Renal cortical epithelial cell (primary cell): ENCODE results near the gene SIGLEC10. TPM values are rescaled to one million over a fixed set of nuclear protein-coding genes. Genes with fewer than 3 reads are reported as not detected.
"Not testable (repeated sequence)": the region's sequence is repeated elsewhere in the genome, so short reads cannot be mapped to it uniquely, and the experiment has no call there.

Experiments
- DNase-seq: peaks from one replicate; pipeline ENCODE4 v3.0.0-alpha.2; 2011; ENCODE audit warnings: low read depth
- total RNA-seq: library from RNA; depleted of rRNA; stranded (reverse); fragments of >200 nt; gene quantifications from 2 replicates; pipeline ENCODE4 v1.2.3, GENCODE V29; 2014

The SIGLEC10 gene, protein sequence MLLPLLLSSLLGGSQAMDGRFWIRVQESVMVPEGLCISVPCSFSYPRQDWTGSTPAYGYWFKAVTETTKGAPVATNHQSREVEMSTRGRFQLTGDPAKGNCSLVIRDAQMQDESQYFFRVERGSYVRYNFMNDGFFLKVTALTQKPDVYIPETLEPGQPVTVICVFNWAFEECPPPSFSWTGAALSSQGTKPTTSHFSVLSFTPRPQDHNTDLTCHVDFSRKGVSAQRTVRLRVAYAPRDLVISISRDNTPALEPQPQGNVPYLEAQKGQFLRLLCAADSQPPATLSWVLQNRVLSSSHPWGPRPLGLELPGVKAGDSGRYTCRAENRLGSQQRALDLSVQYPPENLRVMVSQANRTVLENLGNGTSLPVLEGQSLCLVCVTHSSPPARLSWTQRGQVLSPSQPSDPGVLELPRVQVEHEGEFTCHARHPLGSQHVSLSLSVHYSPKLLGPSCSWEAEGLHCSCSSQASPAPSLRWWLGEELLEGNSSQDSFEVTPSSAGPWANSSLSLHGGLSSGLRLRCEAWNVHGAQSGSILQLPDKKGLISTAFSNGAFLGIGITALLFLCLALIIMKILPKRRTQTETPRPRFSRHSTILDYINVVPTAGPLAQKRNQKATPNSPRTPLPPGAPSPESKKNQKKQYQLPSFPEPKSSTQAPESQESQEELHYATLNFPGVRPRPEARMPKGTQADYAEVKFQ
- total RNA-seq = not detected in 2 replicates

- DNase-seq = no peak
These were observed at the start of gene SIGLEC10 for GRCh38 chr19:51417107-51417809. TSS of gene SIGLEC10 (minus strand) at chr19:51417642. CDS start at chr19:51417581, 61 bp downstream.

- no peak for DNase-seq
These were observed 49.3 kb upstream of the SIGLEC10 start for GRCh38 chr19:51466723-51467122.

DNA sequence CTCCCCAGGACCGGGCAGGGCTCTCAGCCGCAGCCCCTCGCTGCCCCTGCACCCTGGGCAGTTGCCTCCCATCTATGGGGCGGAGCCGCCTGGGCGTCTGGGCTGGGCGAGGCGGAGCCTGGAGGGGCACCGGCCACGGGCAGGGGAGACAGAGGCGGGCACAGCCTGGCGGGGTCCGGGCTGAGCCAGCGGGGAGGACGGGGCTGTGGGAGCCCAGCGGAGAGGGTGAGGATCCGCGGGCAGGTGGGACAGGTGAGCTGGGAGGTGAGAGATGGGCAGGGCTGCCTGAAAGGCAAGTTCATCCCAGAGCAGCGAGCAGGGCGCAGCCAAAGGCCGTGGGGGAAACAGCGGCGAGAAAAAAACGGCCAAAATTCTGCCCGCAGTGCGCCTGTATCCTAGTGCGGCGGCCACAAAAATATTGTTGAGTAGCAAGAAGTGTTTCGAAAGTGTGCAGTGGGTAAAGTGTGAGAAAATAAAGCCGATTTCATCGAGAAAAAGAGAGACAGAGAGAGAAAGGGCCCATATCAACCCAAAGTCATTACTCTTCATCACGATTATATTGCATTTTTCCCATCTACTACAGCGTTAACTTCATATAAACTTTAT lies 46.6 kb upstream of the SIGLEC10 start:
- DNase-seq = not testable (repeated sequence)

- DNase-seq = no peak
These were observed 45.2 kb upstream of the SIGLEC10 start for GRCh38 chr19:51462681-51463080.

DNA sequence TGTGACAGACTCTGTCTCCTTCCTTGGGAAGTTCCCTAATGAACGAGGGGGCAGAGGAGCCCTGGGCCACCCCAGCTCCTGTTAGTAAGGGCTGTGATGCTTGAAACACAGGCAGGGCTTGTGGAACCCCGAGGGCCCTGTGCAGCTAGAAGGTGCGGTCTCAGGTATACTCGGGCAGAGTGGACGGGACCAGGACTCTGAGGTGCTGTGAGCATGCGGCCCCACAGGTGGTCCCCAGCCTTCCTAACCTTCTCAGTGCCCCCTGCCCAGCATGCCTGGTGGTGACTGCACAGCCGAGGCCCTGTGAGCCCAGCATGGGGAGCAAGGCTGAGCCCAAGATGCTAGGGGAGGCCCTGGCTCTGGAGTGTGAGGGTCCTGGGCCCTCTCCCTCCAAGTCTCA lies 44.8 kb upstream of the SIGLEC10 start:
- DNase-seq = no peak

DNA sequence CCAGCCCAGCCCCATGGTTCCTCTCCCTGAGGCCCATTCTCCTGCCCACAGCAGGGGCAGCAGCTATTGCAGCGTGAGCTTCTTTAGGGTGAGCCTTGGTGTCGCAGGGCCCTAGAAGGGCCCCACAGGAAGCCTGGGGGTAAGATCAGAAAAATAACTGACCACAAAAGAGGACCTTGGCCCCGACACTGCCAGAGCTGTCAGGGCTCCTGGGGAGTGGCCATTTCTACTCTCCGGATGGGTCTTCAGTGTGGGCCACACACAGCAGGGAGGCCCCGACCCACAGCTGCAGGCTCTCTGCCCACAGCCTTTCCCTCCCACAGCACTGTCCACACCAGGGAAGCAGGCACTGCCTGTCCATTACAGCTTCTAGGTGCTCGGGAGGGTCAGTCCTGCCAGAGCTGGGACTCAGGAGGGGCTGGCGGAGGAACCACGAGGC lies 44.3 kb upstream of the SIGLEC10 start:
- DNase-seq = no peak

DNA sequence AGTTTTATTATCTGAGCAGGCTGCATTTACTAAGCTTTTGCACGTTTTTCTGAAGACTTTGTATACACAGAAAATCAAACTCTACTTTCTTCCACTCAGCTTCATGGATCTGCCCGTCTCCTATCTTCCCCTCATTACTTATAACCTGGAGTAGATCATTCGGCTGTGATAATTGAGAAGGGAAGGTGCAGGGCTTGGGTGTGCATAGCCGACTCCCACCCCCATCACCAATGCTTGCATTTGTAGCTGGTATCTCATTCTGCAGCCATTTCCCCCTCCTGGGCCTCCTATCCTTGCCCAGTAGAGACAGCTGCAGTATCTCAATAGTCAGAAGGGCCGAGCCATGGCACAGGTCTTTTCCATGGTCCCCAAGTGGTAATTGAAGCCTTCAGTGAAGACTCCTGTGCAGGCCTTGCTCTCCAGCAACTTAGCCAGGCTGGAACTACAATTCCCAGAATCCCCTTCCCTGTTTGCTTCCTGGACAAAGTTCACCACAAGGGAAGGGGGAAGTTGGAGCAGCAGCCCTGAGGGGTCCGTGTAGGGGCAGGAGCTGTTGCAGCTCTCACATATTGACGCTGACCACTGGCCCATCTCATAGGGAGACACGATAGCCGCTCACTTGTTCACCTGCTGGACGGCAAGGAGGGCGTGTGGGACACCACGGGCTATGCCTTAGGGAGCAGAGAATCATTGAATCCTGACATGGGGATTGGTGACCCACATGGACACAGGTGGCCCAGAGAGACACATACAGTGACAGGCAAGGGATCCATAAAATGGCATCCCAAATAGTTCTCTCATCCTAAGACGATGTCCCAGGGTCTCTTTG lies 42.9 kb upstream of the SIGLEC10 start:
- DNase-seq = no peak

DNA sequence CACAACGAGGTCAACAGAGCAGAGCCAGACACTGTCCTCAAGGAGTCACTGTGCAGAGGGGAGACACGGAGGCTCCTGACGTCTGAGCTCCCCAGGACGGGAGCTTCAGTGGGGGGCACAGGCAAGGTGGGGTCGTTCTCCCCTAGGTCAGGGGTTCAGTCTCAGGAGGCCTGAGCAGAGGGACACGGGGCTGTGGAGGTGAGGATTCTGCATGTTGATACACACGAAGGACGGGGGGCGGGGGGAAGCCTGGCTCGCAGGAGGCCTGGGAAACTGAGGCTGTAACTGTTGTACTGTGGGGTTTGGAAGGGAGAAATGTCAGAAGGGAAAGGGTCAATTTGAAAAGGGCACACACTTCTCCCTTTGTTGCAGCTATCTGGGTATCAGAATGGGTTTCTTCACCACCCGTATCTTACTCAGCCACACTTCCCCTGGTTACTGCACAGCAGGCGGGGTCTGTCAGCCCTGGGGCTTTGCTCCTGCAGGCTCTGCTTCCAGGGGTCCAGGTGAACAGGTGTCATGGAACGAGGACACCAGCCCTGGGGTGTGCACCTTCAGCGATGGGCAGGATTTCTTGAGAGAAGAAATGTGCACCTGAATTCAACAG lies 41.6 kb upstream of the SIGLEC10 start:
- no peak for DNase-seq

GRCh38 chr19:51458051-51458645 lies 40.7 kb upstream of the SIGLEC10 start, which contains the start of gene SIGLEC8:
TSS of gene SIGLEC8 (minus strand) at chr19:51458454. CDS start at chr19:51458387, 67 bp downstream.
- DNase-seq = no peak

- DNase-seq = no peak
These were observed 40.0 kb upstream of the SIGLEC10 start for GRCh38 chr19:51457351-51458013.

DNA sequence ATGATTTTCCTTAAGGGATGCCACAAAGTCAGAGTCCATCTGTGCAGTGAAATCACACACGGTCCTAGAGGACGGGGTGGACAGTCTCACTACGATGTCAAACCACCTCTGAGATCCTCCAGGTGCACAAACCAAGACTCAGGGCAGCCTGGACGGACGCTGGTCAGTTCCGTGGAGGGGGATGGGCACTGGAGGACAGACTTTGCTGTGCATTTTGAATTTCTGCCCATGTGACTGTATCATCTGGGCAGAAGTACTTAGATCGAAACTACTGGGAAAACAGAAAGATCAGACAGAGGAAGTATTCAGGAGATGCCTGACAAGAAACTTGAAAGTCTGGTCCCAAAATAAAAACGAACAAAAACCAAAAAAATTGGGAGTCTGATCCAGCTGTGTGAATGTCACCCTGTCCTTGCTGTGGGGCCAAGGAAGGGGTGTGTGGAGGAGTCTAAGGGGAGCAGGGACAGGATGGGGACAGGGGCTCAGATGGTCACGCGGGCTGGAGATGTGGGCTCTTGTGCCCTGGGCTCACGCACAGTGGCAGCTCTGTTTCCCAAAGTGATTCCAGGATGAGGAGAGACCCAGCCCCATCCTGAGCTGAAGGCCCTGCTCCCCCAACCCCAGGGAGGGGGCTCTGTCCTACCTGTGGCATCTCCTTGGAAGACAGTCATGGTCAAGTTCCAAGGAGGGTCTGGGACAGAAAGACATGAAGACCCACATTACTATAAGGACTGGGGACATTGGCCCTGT lies 39.3 kb upstream of the SIGLEC10 start:
- DNase-seq = no peak

DNA sequence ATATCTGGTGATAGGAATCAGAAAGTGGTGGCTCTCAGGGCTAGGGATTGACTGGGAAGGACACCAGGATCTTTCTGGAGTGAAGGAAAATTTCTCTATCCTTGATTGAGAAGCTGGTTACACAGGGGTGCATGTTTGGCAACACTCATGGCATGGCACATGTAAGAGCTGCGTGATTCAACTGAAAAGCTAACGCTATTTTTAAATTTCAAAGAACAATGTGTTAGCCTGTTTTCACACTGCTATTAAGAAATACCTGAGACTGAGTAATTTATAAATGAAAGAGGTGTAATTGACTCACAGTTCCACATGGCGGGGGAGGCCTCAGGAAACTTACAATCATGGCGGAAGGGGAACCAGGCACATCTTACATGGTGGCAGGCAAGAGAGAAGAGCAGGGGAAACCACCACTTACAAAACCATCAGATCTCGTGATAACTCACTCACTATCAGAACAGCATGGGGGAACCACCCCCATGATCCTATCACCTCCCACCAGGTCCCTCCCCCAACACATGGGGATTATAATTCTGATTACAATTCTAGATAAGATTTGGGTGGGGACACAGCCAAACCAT lies 33.4 kb upstream of the SIGLEC10 start:
- DNase-seq = no peak

- DNase-seq = no peak
These were observed 31.1 kb upstream of the SIGLEC10 start for GRCh38 chr19:51448411-51449016.

- DNase-seq = no peak
These were observed 30.6 kb upstream of the SIGLEC10 start for GRCh38 chr19:51448011-51448410.

- DNase-seq = not testable (repeated sequence)
These were observed 30.1 kb upstream of the SIGLEC10 start for GRCh38 chr19:51447510-51447909.

DNA sequence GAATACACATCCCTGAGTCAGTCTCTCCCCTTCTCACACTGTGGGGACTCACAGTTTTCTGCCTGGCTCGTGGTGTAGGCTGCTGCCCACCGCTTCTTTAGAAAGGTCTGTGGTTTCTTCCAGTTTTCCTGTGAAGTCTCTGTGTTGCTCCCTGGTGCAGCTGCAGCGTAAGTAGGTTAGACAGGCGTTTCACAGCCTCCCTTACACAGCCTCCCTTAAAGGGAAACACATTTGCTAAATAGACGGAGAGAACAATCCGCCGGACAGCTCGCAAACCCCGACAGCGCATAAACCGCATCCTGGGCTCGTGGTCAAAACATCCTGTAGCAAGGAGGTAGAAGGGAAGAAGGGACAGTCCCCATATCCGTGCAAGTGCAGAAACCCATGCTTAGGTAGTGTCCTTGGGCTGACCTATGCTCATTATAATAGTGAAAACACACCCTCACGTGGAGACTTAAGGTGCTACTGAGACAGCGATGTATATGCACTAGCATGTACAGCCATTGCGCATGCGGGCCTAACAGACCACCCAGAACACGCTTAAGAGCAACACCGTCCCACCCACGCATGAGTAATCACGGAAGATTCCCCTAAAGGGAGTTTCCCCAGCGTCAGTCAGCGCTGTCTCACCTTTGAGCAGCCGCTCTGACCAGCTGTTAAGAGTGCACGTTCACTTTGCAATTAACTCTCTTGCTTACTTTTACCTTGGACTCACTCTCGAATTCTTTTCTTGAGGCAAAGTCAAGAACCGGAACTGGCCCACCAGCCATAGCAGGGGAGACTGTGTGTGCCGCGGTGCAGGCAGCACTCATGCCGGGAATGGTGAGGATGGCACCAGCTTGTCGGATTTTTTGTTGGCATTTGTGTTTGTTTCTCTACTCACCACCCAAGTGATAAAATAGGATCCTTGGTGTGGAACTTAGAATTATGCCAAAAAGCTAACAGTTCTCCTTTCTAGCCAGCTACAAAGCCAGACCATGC lies 24.3 kb upstream of the SIGLEC10 start:
- DNase-seq = no peak
